Activated B cell treated with CpG ODN at 0.5 μM for 24 hours (primary cell): ENCODE measurements around the gene ENOX1. TPM values are rescaled to one million over a fixed set of nuclear protein-coding genes. Genes with fewer than 3 reads are reported as not detected.

Experiments used
- ATAC-seq: fragments of 200-7000 bp; cut with Tn5 transposase; one replicate; pipeline ENCODE4 v1.10.0; 2021; ENCODE audit warnings: low read depth, mild to moderate bottlenecking, moderate library complexity
- CTCF ChIA-PET: fragments of 350-600 bp; sonication (Branson Sonifier 250); formaldehyde crosslinking; loops from one replicate; lab custom pipeline; 2021; ENCODE audit warnings: antibody characterized with exemption; lab: Charles Lee
- POLR2A ChIA-PET: fragments of 350-600 bp; sonication (Branson Sonifier 250); formaldehyde crosslinking; loops from one replicate; lab custom pipeline; 2021; ENCODE audit warnings: antibody characterized with exemption; lab: Charles Lee
- DNase-seq: peaks from one replicate; pipeline ENCODE4 v3.0.0; 2022
- H3K27ac Mint-ChIP-seq: one replicate; pipeline ENCODE4 v1.8.0; 2020; ENCODE audit warnings: mixed read lengths
- H3K27me3 Mint-ChIP-seq: one replicate; pipeline ENCODE4 v1.8.0; 2021; ENCODE audit warnings: mixed read lengths
- H3K36me3 Mint-ChIP-seq: one replicate; pipeline ENCODE4 v1.8.0; 2021; ENCODE audit warnings: low read depth, mixed read lengths
- H3K4me1 Mint-ChIP-seq: one replicate; pipeline ENCODE4 v1.8.0; 2021; ENCODE audit warnings: mixed read lengths
- H3K4me3 Mint-ChIP-seq: one replicate; pipeline ENCODE4 v1.8.0; 2020; ENCODE audit warnings: mild to moderate bottlenecking, mixed read lengths
- H3K9me3 Mint-ChIP-seq: one replicate; pipeline ENCODE4 v1.8.0; 2020; ENCODE audit warnings: mixed read lengths
- CTCF ChIP-seq: fragments of 200-600 bp; IDR thresholded peaks from one replicate; pipeline ENCODE4 v1.8.0; 2022; ENCODE audit warnings: antibody characterized with exemption, mild to moderate bottlenecking
- intact Hi-C: fragments of 100-400 bp; cut with micrococcal nuclease; formaldehyde crosslinking; loops from one replicate; pipeline ENCODE4 v1.15.1; 2024
- total RNA-seq: library from RNA; stranded (reverse); gene quantifications from 2 replicates; pipeline ENCODE4 v1.2.3, GENCODE V29; 2022

ENOX1 gene
- total RNA-seq, 1 donor from 2014 or later = not detected

GRCh38 chr13:43579321-43579720 is 207.5 kb downstream of the ENOX1 start:
- ChIA-PET CTCF (interaction anchor here (0.6 kb wide), 1 partner anchor 23 kb away, joined by 3 read pairs; no protein-coding TSS in a partner anchor), POLR2A (no interaction called here)
- no peak overlapping the region for H3K27ac Mint-ChIP-seq
- no peak for TF ChIP-seq CTCF
- DNase-seq (no peak), ATAC-seq (no peak)
- peaks cover 3% of the 10 kb centered on the region for H3K27me3 Mint-ChIP-seq
- H3K4me3 Mint-ChIP-seq = no peak overlapping the region
- no peaks in the 10 kb centered on the region for H3K9me3 Mint-ChIP-seq
- intact Hi-C loops = no loop called here
- no peaks in the 10 kb centered on the region for H3K36me3 Mint-ChIP-seq
- H3K4me1 Mint-ChIP-seq = no peaks in the 10 kb centered on the region

GRCh38 chr13:43574605-43575004 is 212.2 kb downstream of the ENOX1 start:
- DNase-seq = no peak
- H3K27me3 Mint-ChIP-seq = peaks cover 4% of the 10 kb centered on the region
- intact Hi-C loops = no loop called here
- no peaks in the 10 kb centered on the region for H3K36me3 Mint-ChIP-seq
- no peak overlapping the region for H3K27ac Mint-ChIP-seq
- POLR2A ChIA-PET = no interaction called here
- CTCF ChIA-PET = no interaction called here
- no peak for ATAC-seq
- H3K9me3 Mint-ChIP-seq = no peaks in the 10 kb centered on the region
- no peaks in the 10 kb centered on the region for H3K4me1 Mint-ChIP-seq
- no peak overlapping the region for H3K4me3 Mint-ChIP-seq
- no peak for TF ChIP-seq CTCF

- ChIA-PET POLR2A (no interaction called here), CTCF (no interaction called here)
- TF ChIP-seq CTCF = no peak
- no peak for DNase-seq
- ATAC-seq = no peak
- no peaks in the 10 kb centered on the region for H3K4me1 Mint-ChIP-seq
- intact Hi-C loops = no loop called here
- peaks cover 4% of the 10 kb centered on the region for H3K27me3 Mint-ChIP-seq
- no peaks in the 10 kb centered on the region for H3K36me3 Mint-ChIP-seq
- no peaks in the 10 kb centered on the region for H3K9me3 Mint-ChIP-seq
- no peak overlapping the region for H3K27ac Mint-ChIP-seq
- no peak overlapping the region for H3K4me3 Mint-ChIP-seq
Measured at GRCh38 chr13:43573802-43574514, 212.8 kb downstream of the ENOX1 start.

DNA sequence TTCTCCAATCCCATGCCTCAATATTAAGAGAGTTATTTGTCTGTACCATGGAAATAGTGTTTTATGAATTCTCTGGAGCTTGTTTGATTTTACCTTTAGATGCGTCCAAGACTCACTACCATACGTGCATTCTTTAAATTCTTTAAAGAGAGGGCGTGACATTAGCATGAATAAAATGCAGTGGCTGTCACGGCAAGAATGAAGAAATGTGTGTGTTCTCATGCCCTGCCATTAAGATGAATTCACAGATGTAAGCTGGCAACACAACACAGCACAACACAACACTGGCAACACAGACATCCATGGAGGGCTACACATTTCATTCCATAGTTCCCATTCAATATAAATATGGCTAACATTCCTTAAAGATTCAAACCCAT is 213.4 kb downstream of the ENOX1 start:
- ChIA-PET CTCF (no interaction called here), POLR2A (no interaction called here)
- Mint-ChIP-seq H3K27ac (no peak overlapping the region), H3K4me1 (no peaks in the 10 kb centered on the region), H3K4me3 (no peak overlapping the region), H3K9me3 (no peaks in the 10 kb centered on the region), H3K27me3 (peaks cover 4% of the 10 kb centered on the region), H3K36me3 (no peaks in the 10 kb centered on the region)
- DNase-seq (no peak), ATAC-seq (no peak)
- intact Hi-C loops = no loop called here
- no peak for TF ChIP-seq CTCF

DNA sequence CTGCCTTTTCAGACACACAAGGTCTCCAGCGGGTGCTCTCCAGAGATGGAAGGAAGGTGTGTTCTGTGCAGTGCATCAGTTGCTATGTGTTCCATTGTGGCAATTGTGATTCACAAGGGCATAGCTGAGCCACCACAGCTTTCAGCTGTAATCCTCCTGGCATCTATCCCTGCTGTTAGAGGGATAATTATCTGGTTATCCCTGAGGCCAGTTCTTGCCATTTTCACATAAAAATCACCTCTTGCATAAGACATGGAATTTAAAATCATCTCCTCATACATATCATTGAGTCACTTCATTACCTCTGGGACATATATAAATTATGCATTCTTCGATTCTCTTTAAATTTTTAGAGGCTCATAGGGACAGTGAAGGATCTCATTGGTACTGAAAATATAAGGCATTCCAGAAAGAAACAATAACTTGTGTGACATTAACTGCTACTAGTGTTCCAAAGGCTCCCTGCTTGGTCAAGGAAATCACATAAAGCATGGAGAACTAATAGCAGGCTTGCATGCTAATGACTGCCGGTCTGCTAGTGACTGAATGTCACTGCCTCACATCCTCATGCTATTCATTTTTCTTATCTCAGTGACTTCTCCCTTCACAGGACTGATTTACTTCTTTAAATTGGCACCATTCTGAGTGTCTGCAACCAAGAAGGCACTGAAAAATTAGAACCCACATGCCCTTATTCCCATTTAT is 214.0 kb downstream of the ENOX1 start:
- ChIA-PET CTCF (no interaction called here), POLR2A (no interaction called here)
- no peak overlapping the region for H3K27ac Mint-ChIP-seq
- H3K9me3 Mint-ChIP-seq = no peaks in the 10 kb centered on the region
- no peaks in the 10 kb centered on the region for H3K36me3 Mint-ChIP-seq
- intact Hi-C loops = no loop called here
- DNase-seq (no peak), ATAC-seq (no peak)
- TF ChIP-seq CTCF = no peak
- H3K4me1 Mint-ChIP-seq = no peaks in the 10 kb centered on the region
- no peak overlapping the region for H3K4me3 Mint-ChIP-seq
- H3K27me3 Mint-ChIP-seq = peaks cover 4% of the 10 kb centered on the region
